ENCODE data around the gene ZNF574. TPM values are rescaled to one million over a fixed set of nuclear protein-coding genes. Genes with fewer than 3 reads are reported as not detected.
"Not testable (repeated sequence)": the region's sequence is repeated elsewhere in the genome, so short reads cannot be mapped to it uniquely, and the experiment has no call there.

ZNF574 gene
- total RNA-seq, 1 donor from 2014 or later: 16.7 TPM

GRCh38 chr19:42093505-42093904 is 17.5 kb downstream of the ZNF574 start:
- intact Hi-C loops (cut with micrococcal nuclease): no loop called here
- H3K9me3 Mint-ChIP-seq: no peaks in the 10 kb centered on the region
- DNase-seq: no peak
- no peak overlapping the region for H3K27ac Mint-ChIP-seq
- H3K4me3 Mint-ChIP-seq: no peak overlapping the region
- H3K4me1 Mint-ChIP-seq: peaks cover 28% of the 10 kb centered on the region
- H3K27me3 Mint-ChIP-seq: no peaks in the 10 kb centered on the region
- peaks cover 61% of the 10 kb centered on the region for H3K36me3 Mint-ChIP-seq (ENCODE audit: low read depth)

- Mint-ChIP-seq H3K4me3 (no peak overlapping the region), H3K27me3 (no peaks in the 10 kb centered on the region), H3K4me1 (peaks cover 25% of the 10 kb centered on the region), H3K36me3 (ENCODE audit: low read depth) (peaks cover 63% of the 10 kb centered on the region), H3K27ac (no peak overlapping the region), H3K9me3 (no peaks in the 10 kb centered on the region)
- no peak for DNase-seq
- intact Hi-C loops (cut with micrococcal nuclease): no loop called here
These were observed 18.0 kb downstream of the ZNF574 start for GRCh38 chr19:42093926-42094325.

- DNase-seq: no peak
- H3K27ac Mint-ChIP-seq: no peak overlapping the region
- intact Hi-C loops (cut with micrococcal nuclease): no loop called here
- peaks cover 13% of the 10 kb centered on the region for H3K4me1 Mint-ChIP-seq
- no peak overlapping the region for H3K4me3 Mint-ChIP-seq
- H3K9me3 Mint-ChIP-seq: no peaks in the 10 kb centered on the region
- peaks cover 61% of the 10 kb centered on the region for H3K36me3 Mint-ChIP-seq (ENCODE audit: low read depth)
- H3K27me3 Mint-ChIP-seq: no peaks in the 10 kb centered on the region
These were observed 19.3 kb downstream of the ZNF574 start for GRCh38 chr19:42095142-42095813.

GRCh38 chr19:42095814-42096230 is 19.9 kb downstream of the ZNF574 start:
- no peak overlapping the region for H3K27ac Mint-ChIP-seq
- no peak overlapping the region for H3K4me3 Mint-ChIP-seq
- H3K9me3 Mint-ChIP-seq: no peaks in the 10 kb centered on the region
- peaks cover 9% of the 10 kb centered on the region for H3K4me1 Mint-ChIP-seq
- DNase-seq: no peak
- H3K27me3 Mint-ChIP-seq: no peaks in the 10 kb centered on the region
- intact Hi-C loops (cut with micrococcal nuclease): no loop called here
- H3K36me3 Mint-ChIP-seq (ENCODE audit: low read depth): peaks cover 57% of the 10 kb centered on the region

- H3K4me3 Mint-ChIP-seq: no peak overlapping the region
- H3K4me1 Mint-ChIP-seq: peaks cover 4% of the 10 kb centered on the region
- intact Hi-C loops (cut with micrococcal nuclease): no loop called here
- peaks cover 57% of the 10 kb centered on the region for H3K36me3 Mint-ChIP-seq (ENCODE audit: low read depth)
- no peak overlapping the region for H3K27ac Mint-ChIP-seq
- H3K9me3 Mint-ChIP-seq: no peaks in the 10 kb centered on the region
- no peaks in the 10 kb centered on the region for H3K27me3 Mint-ChIP-seq
- DNase-seq: no peak
These were observed 20.4 kb downstream of the ZNF574 start for GRCh38 chr19:42096255-42096837.

GRCh38 chr19:42097461-42097860 is 21.5 kb downstream of the ZNF574 start:
- H3K27me3 Mint-ChIP-seq: no peaks in the 10 kb centered on the region
- no peak overlapping the region for H3K4me3 Mint-ChIP-seq
- H3K9me3 Mint-ChIP-seq: no peaks in the 10 kb centered on the region
- peaks cover 2% of the 10 kb centered on the region for H3K4me1 Mint-ChIP-seq
- DNase-seq: no peak
- intact Hi-C loops (cut with micrococcal nuclease): no loop called here
- H3K36me3 Mint-ChIP-seq (ENCODE audit: low read depth): peaks cover 54% of the 10 kb centered on the region
- no peak overlapping the region for H3K27ac Mint-ChIP-seq

- intact Hi-C loops (cut with micrococcal nuclease): no loop called here
- no peak overlapping the region for H3K4me3 Mint-ChIP-seq
- H3K9me3 Mint-ChIP-seq: no peaks in the 10 kb centered on the region
- H3K27ac Mint-ChIP-seq: peak overlapping the region; percentile 25
- DNase-seq: no peak
- no peaks in the 10 kb centered on the region for H3K27me3 Mint-ChIP-seq
- H3K36me3 Mint-ChIP-seq (ENCODE audit: low read depth): peaks cover 57% of the 10 kb centered on the region
- peaks cover 2% of the 10 kb centered on the region for H3K4me1 Mint-ChIP-seq
These were observed 22.8 kb downstream of the ZNF574 start for GRCh38 chr19:42098781-42099180.

GRCh38 chr19:42099336-42099925 is 23.5 kb downstream of the ZNF574 start:
- Mint-ChIP-seq H3K36me3 (ENCODE audit: low read depth) (peaks cover 55% of the 10 kb centered on the region), H3K27me3 (no peaks in the 10 kb centered on the region), H3K27ac (no peak overlapping the region), H3K4me1 (peaks cover 2% of the 10 kb centered on the region), H3K9me3 (no peaks in the 10 kb centered on the region), H3K4me3 (no peak overlapping the region)
- intact Hi-C loops (cut with micrococcal nuclease): no loop called here
- DNase-seq: no peak

GRCh38 chr19:42100241-42100640 is 24.3 kb downstream of the ZNF574 start:
- DNase-seq; H3K27ac Mint-ChIP-seq; H3K27me3 Mint-ChIP-seq; H3K9me3 Mint-ChIP-seq; H3K4me1 Mint-ChIP-seq; H3K4me3 Mint-ChIP-seq; intact Hi-C loops (cut with micrococcal nuclease): not testable (repeated sequence)
- H3K36me3 Mint-ChIP-seq (ENCODE audit: low read depth): peaks cover 53% of the 10 kb centered on the region

- Mint-ChIP-seq H3K4me3 (no peak overlapping the region), H3K27ac (no peak overlapping the region), H3K9me3 (no peaks in the 10 kb centered on the region), H3K36me3 (ENCODE audit: low read depth) (peaks cover 49% of the 10 kb centered on the region), H3K4me1 (peaks cover 19% of the 10 kb centered on the region), H3K27me3 (no peaks in the 10 kb centered on the region)
- DNase-seq: no peak
- intact Hi-C loops (cut with micrococcal nuclease): no loop called here
These were observed 26.9 kb downstream of the ZNF574 start for GRCh38 chr19:42102877-42103276.

- Mint-ChIP-seq H3K4me1 (peaks cover 26% of the 10 kb centered on the region), H3K27me3 (no peaks in the 10 kb centered on the region), H3K36me3 (ENCODE audit: low read depth) (peaks cover 49% of the 10 kb centered on the region), H3K27ac (peak overlapping the region; percentile 30), H3K4me3 (peak overlapping the region; percentile 7), H3K9me3 (no peaks in the 10 kb centered on the region)
- DNase-seq: no peak
- intact Hi-C loops (cut with micrococcal nuclease): no loop called here
These were observed 29.4 kb downstream of the ZNF574 start for GRCh38 chr19:42105368-42105767.

GRCh38 chr19:42108527-42109389 is 32.8 kb downstream of the ZNF574 start:
- Mint-ChIP-seq H3K4me1 (peaks cover 49% of the 10 kb centered on the region), H3K27me3 (no peaks in the 10 kb centered on the region), H3K36me3 (ENCODE audit: low read depth) (peaks cover 64% of the 10 kb centered on the region), H3K9me3 (no peaks in the 10 kb centered on the region), H3K4me3 (no peak overlapping the region), H3K27ac (peak overlapping the region; percentile 4)
- intact Hi-C loops (cut with micrococcal nuclease): loop anchor here (1.0 to 2.0 kb wide), 4 partner anchors 14 to 76 kb away; partner anchors contain the start of gene POU2F2
- DNase-seq: peak; percentile 96

GRCh38 chr19:42109896-42110295 is 33.9 kb downstream of the ZNF574 start:
- DNase-seq: no peak
- peaks cover 66% of the 10 kb centered on the region for H3K36me3 Mint-ChIP-seq (ENCODE audit: low read depth)
- no peak overlapping the region for H3K27ac Mint-ChIP-seq
- H3K27me3 Mint-ChIP-seq: no peaks in the 10 kb centered on the region
- peaks cover 51% of the 10 kb centered on the region for H3K4me1 Mint-ChIP-seq
- H3K4me3 Mint-ChIP-seq: no peak overlapping the region
- no peaks in the 10 kb centered on the region for H3K9me3 Mint-ChIP-seq
- intact Hi-C loops (cut with micrococcal nuclease): loop anchor here (2.0 kb wide), 1 partner anchor 67 kb away; no protein-coding TSS in a partner anchor

GRCh38 chr19:42110658-42111057 is 34.7 kb downstream of the ZNF574 start:
- H3K9me3 Mint-ChIP-seq: no peaks in the 10 kb centered on the region
- intact Hi-C loops (cut with micrococcal nuclease): no loop called here
- H3K27ac Mint-ChIP-seq: no peak overlapping the region
- no peak for DNase-seq
- peaks cover 65% of the 10 kb centered on the region for H3K36me3 Mint-ChIP-seq (ENCODE audit: low read depth)
- H3K4me3 Mint-ChIP-seq: no peak overlapping the region
- peaks cover 47% of the 10 kb centered on the region for H3K4me1 Mint-ChIP-seq
- no peaks in the 10 kb centered on the region for H3K27me3 Mint-ChIP-seq
